Endothelial cell of hepatic sinusoid (primary cell): ENCODE results near the gene TASL.
"Not testable (repeated sequence)": the region's sequence is repeated elsewhere in the genome, so short reads cannot be mapped to it uniquely, and the experiment has no call there.

Experiments
- in situ Hi-C: cut with HindIII; loops from 2 replicates; pipeline ENCODE4 v1.10.0; 2017; ENCODE audit warnings: low sequenced_read_pairs

Gene TASL

DNA sequence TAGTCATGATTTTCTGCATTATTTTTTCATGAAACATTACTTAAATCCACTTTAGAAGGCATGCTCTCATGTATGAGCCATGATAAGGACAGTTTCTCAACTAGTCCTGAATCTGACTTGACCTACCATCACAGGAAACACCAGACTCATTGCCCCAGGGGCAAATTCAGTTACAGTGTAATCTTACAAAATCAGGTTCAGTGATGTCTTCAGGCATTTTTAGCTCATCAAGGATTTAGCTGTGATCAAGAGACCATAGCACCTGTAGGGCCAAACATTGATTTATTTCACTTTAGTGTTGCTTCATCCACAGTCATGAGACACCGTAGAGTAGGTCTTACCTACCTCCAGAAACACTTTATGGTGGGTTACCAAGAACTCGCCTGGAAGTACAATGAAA lies 3.1 kb upstream of the TASL start:
- in situ Hi-C loops = no loop called here

DNA sequence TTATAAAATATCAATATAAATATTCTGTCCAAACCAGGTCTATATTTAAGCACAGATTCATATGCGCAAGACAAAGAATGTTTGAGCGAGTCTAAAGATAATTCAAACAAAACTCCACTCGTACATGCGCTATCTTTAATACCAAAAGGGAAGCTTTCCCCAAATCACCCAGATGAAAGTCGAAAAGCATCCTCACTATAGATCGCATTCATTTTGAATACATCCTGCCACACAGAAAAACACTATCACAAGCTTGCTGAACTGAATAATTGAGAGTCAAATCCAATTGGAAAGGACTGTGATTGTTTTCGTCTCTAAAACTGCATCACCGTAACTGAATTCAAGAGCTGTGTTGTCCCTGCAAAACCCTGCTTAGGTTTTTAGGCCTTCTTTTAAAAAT lies 685 bp downstream of the TASL start:
- in situ Hi-C loops = no loop called here

DNA sequence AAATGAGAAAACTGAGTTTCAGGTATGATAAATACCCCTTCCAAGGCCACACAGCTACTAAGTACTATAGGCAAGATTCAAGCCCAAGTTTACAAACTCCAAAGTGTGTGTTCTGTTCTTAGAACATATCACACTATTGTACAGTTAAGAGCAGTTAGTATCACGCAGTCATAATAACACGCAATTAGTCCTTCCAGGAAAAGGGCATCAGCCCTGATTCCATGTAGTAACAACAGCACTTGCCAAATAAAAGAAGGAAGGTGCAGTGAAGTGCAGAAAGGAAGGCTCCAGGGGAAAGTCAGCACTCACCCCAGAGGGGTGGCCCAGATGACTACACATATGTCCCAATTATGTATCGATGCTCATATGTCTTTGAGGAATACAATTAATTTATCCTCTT lies 4.4 kb downstream of the TASL start:
- in situ Hi-C loops = no loop called here

DNA sequence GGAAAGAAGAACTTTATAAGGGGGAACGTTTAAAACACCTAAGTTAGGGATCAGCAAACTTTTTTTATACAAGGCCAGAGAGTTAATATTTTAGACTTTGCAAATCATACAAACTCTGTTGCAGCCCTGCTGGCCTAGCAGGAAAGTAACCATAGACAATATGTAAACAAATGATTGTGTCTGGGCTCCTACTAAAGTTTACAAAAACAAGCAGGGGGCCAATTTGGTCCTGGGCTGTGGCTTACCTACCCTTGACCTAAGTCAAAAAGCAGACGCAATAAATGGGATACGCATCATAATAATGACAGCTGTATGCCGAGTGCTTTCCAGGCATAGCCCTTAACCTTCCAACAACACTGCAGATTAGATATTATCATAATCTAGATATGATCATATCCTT lies 4.9 kb downstream of the TASL start:
- in situ Hi-C loops = no loop called here

DNA sequence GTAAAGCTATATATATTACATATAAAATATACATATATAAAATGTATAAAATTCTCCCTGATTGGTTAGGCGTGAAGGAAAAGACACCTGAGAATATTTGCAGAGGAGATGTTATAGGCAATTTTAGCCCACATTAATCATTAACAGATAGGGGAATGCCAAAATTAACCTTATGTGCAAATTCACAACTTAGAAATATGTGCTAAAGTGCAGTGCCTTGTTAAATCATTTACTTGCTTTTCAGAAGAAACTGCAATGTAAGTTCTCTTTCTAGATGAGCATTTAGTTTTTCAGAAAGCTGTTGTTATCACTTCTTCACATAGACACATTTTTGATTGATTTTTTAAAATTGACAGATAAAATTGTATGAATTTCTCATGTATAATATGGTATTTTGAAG lies 5.6 kb downstream of the TASL start:
- in situ Hi-C loops = no loop called here

DNA sequence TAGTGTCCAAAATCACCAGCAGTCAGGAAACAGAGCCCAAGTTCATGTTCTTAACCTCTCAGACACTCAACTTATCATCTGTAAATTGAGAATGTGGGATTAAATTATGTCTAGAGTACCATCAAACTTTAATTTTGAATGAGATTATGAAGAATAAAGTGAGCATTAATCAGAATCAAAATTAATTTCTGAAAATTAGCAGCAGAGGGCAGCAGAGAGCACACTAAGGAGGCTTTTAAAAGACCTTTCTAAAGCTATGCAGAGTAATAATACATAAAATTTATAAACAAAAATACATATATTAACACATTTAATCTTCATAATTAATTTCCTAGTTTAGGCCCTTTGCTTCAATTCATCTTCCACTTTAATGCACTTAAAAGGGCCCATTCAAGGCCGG lies 7.1 kb downstream of the TASL start:
- in situ Hi-C loops = no loop called here

DNA sequence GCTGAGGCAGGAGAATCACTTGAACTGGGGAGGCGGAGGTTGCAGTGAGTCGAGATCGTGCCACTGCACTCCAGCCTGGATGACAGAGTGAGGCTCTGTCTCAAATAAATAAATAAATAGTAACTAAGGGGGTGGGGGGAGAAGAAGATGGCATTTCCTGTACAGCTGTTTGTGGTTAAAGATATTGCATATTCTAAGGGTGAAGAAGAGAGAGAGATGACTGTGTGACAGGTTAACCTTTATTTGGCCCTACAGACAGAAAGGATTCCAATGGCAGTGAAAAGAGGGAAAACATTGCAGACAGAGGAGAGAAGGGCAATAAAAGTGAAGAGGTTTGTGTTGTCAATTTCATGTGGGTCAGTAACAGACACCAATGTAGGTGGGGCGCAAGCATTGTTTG lies 9.4 kb downstream of the TASL start:
- in situ Hi-C loops = no loop called here

DNA sequence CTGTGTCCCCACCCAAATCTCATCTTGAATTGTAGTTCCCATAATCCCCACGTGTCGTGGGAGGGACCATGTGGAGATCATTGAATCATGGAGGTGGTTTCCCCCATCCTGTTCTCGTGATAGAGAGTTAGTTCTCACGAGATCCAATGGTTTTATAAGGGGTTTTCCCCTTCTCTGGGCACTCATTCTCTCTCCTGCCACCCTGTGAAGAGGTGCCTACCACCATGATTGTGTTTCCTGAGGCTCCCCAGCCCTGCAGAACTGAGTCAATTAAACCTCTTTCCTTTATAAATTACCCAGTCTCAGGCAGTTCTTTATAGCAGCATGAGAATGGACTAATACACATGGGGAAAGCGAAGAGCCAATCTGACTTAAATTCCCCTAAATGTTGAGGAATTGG lies 14.5 kb downstream of the TASL start:
- in situ Hi-C loops = not testable (repeated sequence)

DNA sequence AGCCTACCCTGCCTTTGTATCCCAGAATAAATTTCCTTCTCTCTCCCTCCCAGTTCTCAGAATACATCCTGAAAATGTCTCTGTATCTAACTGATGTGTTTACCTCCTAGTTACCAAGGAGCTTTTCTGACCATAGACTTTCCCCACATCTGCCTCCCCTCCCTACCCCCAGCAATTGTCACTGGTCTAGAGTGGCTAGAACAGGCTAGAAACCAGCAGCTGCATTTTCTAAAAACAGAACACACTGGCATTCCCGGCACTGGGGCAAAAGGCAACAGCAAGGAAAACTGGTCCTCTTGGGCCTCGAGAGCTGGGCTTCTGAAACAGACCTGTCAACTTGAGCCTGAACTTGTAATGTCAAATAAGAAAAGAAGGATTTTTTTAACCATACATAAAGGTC lies 16.4 kb downstream of the TASL start:
- in situ Hi-C loops = no loop called here

DNA sequence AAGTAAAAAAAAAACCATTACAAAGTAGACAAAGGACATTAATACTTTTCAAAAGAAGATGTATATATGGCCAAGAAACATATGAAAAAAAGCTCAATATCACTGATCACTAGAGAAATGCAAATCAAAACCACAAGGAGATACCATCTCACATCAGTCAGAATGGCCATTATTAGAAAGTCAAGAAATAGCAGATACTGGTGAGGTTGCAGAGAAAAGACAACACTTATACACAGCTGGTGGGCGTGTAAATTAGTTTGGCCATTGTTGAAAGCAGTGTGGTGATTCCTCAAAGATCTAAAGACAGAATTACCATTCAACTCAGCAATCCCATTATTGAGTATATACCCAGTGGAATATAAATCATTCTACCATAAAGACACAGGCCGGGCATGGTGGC lies 39.3 kb downstream of the TASL start:
- in situ Hi-C loops = no loop called here

DNA sequence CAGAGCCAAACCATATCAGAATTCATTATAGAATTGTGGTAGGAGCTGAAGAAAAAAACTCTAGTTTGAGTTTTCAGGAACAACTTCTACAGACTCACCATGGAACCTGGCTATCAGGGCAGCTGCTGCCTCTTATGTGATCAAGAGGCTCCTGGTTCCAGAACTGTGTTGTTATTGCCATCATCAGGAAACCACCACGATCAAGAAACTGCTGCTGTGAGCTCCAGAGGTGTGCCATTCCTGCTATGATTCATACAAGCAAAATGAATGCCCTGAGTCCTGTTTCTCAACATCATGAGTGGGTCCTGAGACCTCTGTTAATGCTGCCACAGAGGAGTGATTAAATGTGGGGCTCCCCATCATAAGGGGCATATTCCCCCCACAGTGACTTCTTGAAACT lies 43.7 kb downstream of the TASL start:
- in situ Hi-C loops = no loop called here

DNA sequence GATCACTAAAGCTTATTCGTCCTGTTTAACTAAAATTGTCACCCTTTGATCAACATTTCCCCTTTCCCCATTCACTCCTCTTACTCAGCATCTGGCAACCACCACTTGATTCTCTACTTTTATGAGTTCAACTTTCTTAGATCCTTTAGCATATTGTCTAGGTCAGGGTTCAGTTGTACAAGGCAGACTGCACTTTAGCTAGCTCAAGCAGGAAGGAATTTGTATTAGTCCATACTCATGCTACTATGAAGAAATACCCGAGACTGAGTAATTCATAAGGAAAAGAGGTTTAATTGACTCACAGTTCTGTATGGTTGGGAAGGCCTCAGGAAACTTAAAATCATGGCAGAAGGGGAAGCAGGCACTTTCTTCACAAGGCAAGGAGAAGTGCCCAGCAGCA lies 44.3 kb downstream of the TASL start:
- in situ Hi-C loops = no loop called here

DNA sequence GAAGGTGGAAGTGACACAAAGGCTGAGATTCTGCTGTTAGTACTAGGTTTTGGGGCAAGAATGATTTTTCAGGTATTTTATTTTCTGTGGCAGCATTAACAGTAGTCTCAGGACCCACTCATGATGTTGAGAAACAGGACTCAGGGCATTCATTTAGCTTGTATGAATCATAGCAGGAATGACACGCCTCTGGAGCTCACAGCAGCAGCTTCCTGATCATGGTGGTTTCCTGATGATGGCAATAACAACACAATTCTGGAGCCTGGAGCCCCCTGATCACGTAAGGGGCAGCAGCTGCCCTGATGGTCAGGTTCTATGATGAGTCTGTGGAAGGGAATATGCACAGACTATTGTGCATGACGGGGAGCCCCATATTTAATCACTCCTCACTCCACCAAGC lies 47.0 kb downstream of the TASL start:
- in situ Hi-C loops = no loop called here

DNA sequence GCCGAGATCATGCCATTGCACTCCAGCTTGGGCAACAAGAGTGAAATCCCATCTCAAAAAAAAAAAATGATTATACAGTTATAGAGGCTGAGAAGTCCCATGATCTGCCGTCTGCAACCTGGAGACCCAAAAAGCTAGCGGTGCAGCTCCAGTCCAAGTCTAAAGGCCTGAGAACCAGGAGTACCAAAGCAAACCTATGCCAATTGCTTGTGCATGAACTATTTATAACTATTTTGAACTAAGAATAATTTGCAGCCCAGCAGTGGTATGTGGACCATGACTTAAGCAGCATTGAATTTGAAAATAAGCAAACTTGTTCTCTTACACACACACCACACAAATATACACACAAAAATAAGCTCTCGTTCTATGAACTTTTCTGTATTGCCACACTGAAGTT lies 51.8 kb downstream of the TASL start:
- in situ Hi-C loops = no loop called here

DNA sequence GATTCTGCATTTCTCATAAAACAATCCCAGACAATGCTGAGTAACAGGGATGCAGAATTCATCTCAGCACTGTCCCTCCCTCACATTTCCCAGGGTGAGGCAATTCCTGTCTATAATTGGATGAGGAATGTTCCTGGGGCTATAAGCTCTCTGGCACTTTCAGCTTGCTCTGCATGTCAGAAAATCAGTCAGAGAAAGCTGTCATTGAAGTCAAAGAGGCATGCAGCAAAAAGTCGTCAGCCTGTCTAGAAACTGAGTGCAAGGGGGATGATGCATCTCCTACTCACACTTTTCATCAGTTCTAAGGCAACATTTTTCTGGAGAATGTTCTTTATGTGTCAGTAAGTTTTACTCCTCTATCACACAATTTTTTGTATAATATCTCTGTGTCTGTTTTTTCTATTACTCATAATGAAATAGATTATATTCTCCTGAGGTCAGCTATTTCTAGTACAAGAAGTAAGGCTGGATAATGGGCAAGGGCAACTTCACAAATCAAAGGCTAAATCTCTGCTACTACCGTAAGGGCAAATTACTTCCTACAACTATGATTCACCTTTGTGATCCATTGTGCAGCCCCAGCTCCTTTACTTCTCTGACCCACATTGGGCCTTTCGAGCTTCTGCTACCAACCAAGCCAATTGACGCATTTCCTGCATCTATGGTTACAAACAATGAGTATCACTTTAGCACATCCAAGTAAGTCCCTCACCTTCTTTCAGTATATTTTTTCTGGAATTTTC lies 56.0 kb downstream of the TASL start:
- in situ Hi-C loops = no loop called here

DNA sequence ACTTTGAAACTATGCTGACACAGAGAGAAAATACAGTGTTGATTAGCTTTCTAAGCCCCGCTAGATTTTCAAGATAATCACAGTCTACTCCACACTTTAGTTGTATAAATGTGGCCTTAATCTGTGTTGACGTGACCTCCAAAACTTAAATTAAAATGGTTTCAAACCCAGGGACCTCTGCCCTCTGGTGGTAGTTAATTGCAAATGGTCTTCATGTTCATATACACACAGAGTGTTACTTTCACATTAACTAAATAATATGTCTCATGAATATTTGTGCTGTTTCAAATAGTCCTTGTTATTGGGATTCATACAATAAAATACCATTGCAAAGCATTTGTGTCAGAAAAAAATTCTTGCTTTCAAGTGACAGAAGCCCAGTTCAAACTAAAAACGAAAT lies 64.3 kb downstream of the TASL start:
- in situ Hi-C loops = no loop called here
